SU-DHL-6 (cell line): Measurements from ENCODE around the gene CHMP5.

Experiments used
- H2AFZ ChIP-seq: fragments of 200-600 bp; sonication (generic); 2 replicates; pipeline ENCODE4 v1.6.1; 2014; ENCODE audit warnings: low read depth, mild to moderate bottlenecking, moderate library complexity, mixed read lengths, antibody characterized with exemption, low read length; ENCODE audit not compliant: severe bottlenecking
- H3F3A ChIP-seq: fragments of 200-600 bp; shearing (Covaris generic); 2 replicates; pipeline ENCODE4 v1.6.0; 2016; ENCODE audit warnings: antibody characterized with exemption, mild to moderate bottlenecking; ENCODE audit not compliant: insufficient read depth
- H3K27ac ChIP-seq: fragments of 200-600 bp; sonication (generic); 2 replicates; pipeline ENCODE4 v1.5.1; 2016; ENCODE audit warnings: low read depth, mild to moderate bottlenecking, low read length, moderate library complexity, mixed read lengths
- H3K27me3 ChIP-seq: fragments of 200-600 bp; sonication (generic), shearing (Covaris generic); 2 replicates; pipeline ENCODE4 v1.6.0; 2014; ENCODE audit warnings: mild to moderate bottlenecking, low read length
- H3K36me3 ChIP-seq: fragments of 200-600 bp; sonication (generic); 2 replicates; pipeline ENCODE4 v1.6.1; 2014; ENCODE audit warnings: mild to moderate bottlenecking, low read length, mixed read lengths
- H3K4me2 ChIP-seq: fragments of 300-600, 200-600 bp; shearing (Covaris generic), sonication (generic); 2 replicates; pipeline ENCODE4 v1.6.0; 2014; ENCODE audit warnings: low read length, low read depth, mild to moderate bottlenecking; ENCODE audit not compliant: poor library complexity, severe bottlenecking
- H3K4me3 ChIP-seq: fragments of 200-600 bp; sonication (generic); 2 replicates; pipeline ENCODE4 v1.5.1; 2014; ENCODE audit warnings: antibody characterized with exemption, low read length, mild to moderate bottlenecking, mixed read lengths; ENCODE audit not compliant: insufficient read depth, poor library complexity, severe bottlenecking
- H3K79me2 ChIP-seq: fragments of 200-600 bp; sonication (generic); 2 replicates; pipeline ENCODE4 v1.6.1; 2014; ENCODE audit warnings: mild to moderate bottlenecking, low read length, moderate library complexity; ENCODE audit not compliant: insufficient read depth
- H3K9ac ChIP-seq: fragments of 200-600 bp; sonication (generic); 2 replicates; pipeline ENCODE4 v1.7.0; 2014; ENCODE audit warnings: mild to moderate bottlenecking, low read length
- H3K9me2 ChIP-seq: fragments of 200-600 bp; sonication (generic); replicated peaks from 2 replicates; pipeline ENCODE4 v1.6.1; 2014; ENCODE audit warnings: low read length; ENCODE audit not compliant: insufficient read depth
- H3K9me3 ChIP-seq: fragments of 200-600 bp; sonication (generic); 2 replicates; pipeline ENCODE4 v1.6.1; 2014; ENCODE audit warnings: low read length, mixed read lengths; ENCODE audit not compliant: insufficient read depth
- H4K20me1 ChIP-seq: fragments of 200-600 bp; sonication (generic); 2 replicates; pipeline ENCODE4 v1.6.1; 2014; ENCODE audit warnings: low read depth, mild to moderate bottlenecking, antibody characterized with exemption, low read length, moderate library complexity, mixed read lengths
- EZH2phosphoT487 ChIP-seq: fragments of 200-600 bp; sonication (generic), shearing (Covaris generic); conservative IDR thresholded peaks from 2 replicates; pipeline ENCODE4 v1.6.1; 2018; ENCODE audit warnings: mild to moderate bottlenecking, antibody characterized with exemption, low read length, moderate library complexity, mixed read lengths
- TF ChIP-seq, protein P1 (sequence below): fragments of 200-600 bp; sonication (generic); IDR thresholded peaks from one replicate; pipeline ENCODE4 v1.5.1; 2017; ENCODE audit warnings: antibody characterized with exemption, mild to moderate bottlenecking, low read length, moderate library complexity; ENCODE audit not compliant: insufficient read depth, poor library complexity, severe bottlenecking

The CHMP5 gene

DNA sequence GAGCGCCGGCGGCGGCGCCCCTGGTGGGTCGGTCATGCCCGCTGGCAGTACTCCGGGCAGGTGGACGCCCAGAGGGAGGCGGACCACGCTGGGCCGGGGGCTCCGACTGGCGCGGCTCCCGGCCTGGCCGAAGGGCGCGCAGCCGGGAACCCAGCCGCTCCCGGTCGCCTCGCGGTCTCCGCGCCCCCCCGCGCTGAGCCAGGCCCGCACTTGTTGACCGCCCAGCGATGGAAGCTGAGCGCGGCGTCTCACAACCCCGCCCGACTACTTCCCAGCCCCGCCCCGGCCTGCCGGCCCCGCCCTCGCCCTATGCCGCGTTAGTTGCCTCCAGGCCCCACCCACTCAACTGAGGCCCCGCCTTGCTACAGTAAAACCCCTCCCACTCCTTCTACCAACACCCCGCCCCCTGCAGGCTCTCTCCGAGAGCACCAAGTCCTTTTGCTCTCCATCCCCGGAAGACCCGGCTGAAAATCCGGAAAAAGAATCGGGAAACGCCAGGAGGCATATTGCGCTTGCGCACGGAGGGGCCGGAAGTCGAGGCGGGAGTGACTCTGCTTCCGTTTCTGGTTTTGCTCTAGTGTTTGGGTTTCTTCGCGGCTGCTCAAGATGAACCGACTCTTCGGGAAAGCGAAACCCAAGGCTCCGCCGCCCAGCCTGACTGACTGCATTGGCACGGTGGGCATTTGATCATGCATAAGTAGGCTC, at the start of gene CHMP5, which contains the start of gene BAG1:
CHMP5 (plus strand) TSS at position 577 of the 705 bp plus-strand sequence; CDS start at position 607, 30 bp downstream.
BAG1 (minus strand) TSS at position 236 of the 705 bp plus-strand sequence.
- no peaks in the 10 kb centered on the region for H3K27me3 ChIP-seq
- no peaks in the 10 kb centered on the region for H3K9me2 ChIP-seq
- no peaks in the 10 kb centered on the region for H4K20me1 ChIP-seq
- peak within 1 kb of the TSS; percentile 81 for H2AFZ ChIP-seq
- H3K36me3 ChIP-seq, result peaks cover 23% of the 10 kb centered on the region
- peak within 1 kb of the TSS; percentile 56 for H3K27ac ChIP-seq
- peak within 1 kb of the TSS; percentile 80 for H3K4me3 ChIP-seq
- peaks cover 11% of the 10 kb centered on the region; the same call in 1 of the 2 replicates for H3F3A ChIP-seq
- H3K9ac ChIP-seq, result peak within 1 kb of the TSS; percentile 91
- no peaks in the 10 kb centered on the region for H3K9me3 ChIP-seq
- H3K4me2 ChIP-seq, result peak within 1 kb of the TSS; percentile 69
- TF ChIP-seq, protein P1, sequence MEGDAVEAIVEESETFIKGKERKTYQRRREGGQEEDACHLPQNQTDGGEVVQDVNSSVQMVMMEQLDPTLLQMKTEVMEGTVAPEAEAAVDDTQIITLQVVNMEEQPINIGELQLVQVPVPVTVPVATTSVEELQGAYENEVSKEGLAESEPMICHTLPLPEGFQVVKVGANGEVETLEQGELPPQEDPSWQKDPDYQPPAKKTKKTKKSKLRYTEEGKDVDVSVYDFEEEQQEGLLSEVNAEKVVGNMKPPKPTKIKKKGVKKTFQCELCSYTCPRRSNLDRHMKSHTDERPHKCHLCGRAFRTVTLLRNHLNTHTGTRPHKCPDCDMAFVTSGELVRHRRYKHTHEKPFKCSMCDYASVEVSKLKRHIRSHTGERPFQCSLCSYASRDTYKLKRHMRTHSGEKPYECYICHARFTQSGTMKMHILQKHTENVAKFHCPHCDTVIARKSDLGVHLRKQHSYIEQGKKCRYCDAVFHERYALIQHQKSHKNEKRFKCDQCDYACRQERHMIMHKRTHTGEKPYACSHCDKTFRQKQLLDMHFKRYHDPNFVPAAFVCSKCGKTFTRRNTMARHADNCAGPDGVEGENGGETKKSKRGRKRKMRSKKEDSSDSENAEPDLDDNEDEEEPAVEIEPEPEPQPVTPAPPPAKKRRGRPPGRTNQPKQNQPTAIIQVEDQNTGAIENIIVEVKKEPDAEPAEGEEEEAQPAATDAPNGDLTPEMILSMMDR, result no peak
- TF ChIP-seq EZH2phosphoT487, result no peak
- H3K79me2 ChIP-seq, result peaks cover 29% of the 10 kb centered on the region

DNA sequence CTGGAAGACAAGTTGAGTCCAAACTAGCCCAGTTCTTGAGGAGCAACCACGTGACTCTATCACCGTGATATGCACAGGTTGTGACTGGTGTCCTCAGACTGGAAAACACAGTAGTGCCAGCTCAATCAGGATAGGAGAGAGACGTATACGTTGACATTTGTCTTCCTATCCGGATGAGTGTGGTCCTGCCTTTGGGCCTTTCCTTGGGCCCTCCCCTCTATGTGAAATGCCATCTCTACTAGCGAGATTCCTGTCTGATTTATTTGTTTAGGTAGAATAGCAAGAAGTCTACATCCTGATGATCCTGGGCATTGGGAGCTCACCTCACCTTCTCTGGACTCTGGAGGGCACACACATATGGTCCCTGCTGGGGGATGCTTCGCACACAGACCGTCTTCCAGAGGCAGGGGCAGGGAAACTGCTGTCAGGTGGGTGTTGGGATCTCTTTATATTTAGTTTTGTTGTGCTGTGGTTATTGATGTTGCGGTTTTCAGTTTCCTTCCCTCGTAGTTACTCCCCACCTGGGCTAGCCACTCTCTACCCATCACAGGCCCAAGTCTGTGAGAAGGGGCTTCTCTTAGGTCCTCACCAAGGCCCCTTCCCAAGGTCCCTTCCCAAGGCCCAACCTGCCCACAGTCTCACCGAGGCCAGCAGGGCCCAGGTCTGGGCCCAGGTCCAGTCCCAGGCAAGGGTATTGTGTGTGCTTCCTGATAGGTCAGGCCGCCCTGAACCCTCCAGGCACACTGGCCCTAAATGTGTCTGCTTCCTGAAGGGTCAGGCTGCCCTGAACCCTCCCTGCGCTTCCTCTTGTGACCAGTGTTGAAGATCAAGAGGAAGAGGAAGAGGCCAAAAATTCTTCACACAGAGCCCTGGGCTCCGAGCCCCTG, 43.9 kb upstream of the CHMP5 start:
- no peak overlapping the region for H3K4me2 ChIP-seq
- H3K4me3 ChIP-seq, result no peak overlapping the region
- no peaks in the 10 kb centered on the region for H3K9me3 ChIP-seq
- no peak overlapping the region for H3K9ac ChIP-seq
- no peak overlapping the region for H2AFZ ChIP-seq
- H3K27ac ChIP-seq, result no peak overlapping the region
- H3K9me2 ChIP-seq, result no peaks in the 10 kb centered on the region
- no peak for TF ChIP-seq EZH2phosphoT487
- TF ChIP-seq, protein P1, result no peak
- no peaks in the 10 kb centered on the region for H3K79me2 ChIP-seq
- H3K27me3 ChIP-seq, result no peaks in the 10 kb centered on the region
- no peaks in the 10 kb centered on the region for H3K36me3 ChIP-seq
- H4K20me1 ChIP-seq, result no peaks in the 10 kb centered on the region
- H3F3A ChIP-seq, result no peaks in the 10 kb centered on the region

DNA sequence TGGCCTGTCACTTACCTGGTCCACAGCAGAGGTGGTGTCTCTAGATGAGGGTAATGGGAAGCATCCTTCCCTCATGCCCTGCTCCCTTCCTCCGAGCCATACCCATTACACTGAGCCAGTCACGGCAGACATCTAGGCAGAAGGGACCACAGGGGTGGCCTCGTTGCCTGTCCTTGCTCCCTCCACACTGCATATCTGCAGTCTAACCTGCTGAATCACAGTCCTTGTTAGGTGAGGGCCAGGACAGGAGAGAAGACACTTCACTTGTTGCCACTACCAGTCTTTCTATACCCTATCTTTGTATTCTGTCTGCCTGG, 43.3 kb upstream of the CHMP5 start:
- Histone ChIP-seq H3K36me3 (no peaks in the 10 kb centered on the region), H3F3A (no peaks in the 10 kb centered on the region), H3K9me2 (no peaks in the 10 kb centered on the region), H2AFZ (no peak overlapping the region), H3K4me3 (no peak overlapping the region), H4K20me1 (no peaks in the 10 kb centered on the region), H3K79me2 (no peaks in the 10 kb centered on the region), H3K9ac (no peak overlapping the region), H3K4me2 (no peak overlapping the region), H3K27ac (no peak overlapping the region), H3K9me3 (no peaks in the 10 kb centered on the region), H3K27me3 (no peaks in the 10 kb centered on the region)
- no peak for TF ChIP-seq EZH2phosphoT487
- TF ChIP-seq, protein P1, result no peak
